NCI-H1436 (cell line): ENCODE measurements around the gene HAUS7.

Experiments used
- DNase-seq: peaks from one replicate; lab custom pipeline; 2025; lab: John Stamatoyannopoulos, UW

The HAUS7 gene

DNA sequence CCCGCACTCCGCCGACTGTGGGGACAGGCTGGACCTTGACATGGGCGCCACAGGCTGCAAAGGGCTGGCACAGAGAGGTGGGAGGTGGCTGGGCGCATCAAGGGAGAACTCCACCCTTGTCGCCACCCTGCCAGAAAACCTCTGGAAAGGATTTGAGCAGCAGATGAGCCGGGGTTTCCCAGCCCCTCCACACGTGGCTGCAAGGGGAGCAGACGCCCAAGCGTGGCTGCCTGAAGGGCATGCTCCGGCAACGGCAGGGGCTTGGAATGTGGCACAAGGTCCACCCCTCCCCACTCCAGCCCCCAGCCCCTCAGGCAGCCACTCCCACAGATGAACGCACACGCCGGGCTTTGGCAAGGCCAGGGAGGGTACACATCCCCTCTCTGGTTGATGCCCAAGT, 29.0 kb upstream of the HAUS7 start:
- no peak for DNase-seq

DNA sequence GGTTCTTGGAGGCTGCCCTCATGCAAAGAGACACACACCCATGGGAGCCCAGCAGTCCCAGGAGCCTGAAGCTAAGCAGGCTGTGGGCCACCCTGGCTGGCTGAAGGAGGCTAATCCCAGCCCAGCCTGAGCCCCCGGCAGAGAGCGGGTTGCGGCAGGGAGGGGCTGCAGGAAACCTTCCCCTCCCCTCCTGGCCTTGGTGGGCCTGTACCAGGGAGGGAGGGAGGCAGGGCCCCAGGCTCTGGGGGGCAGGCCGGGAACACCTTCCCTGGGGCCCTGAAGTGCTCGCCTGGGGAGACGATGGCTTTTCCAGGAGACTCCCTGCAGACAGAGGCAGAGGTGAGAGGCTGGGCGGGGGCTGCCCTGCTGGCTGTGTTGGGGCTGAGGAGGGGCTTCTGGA, 28.1 kb upstream of the HAUS7 start:
- DNase-seq: no peak

DNA sequence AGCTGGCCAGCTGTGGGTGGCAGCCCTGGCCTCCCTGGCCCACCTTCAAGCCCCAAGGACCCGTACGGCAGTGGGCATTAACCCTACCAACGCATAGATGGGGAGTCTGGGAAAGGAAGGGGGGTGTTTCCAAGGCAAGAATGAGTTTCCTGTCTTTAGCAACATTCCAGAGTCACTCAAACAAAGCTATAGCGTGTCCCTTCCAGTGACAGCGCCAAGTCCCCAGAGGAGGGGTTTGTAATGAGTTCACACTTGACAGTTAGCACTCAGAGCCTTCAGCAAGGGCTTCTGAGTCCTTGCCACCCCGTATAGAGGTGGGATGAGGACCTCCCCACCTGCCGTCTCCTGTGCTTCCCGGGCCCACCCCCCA, 26.2 kb upstream of the HAUS7 start:
- no peak for DNase-seq

DNA sequence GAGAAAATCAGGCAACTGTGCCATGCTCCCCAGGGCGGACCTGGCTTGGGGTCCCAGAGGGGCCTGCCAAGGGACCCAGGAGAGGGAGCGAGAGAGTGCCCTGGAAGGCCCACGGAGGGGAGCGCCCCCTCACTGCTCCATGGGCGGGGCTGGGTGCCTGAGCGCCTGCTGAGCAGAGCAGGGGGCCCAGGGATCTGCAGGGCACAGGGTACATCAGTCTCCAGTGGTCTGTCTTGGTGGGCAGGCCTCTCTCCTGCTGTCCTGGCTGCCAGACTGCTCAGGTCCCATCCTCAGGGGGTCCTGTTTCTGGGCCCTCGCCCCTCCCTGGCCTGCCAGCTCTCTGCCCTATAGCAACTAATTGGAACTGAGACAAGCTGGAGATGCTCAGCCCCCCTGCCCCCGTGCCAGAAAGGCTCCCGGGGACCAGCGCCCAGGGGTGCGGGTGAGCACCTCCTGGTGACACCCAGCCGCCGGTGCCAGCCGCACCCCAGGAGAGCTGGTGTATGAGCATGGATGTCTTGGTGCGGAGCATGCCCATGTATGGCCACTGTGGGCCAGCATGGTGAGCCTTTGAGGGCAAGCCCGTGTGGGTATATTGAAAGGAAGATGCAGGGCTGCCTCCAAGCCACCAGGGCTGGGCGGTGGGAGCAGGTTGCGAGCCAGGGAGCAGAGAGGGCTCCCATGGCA, 25.7 kb upstream of the HAUS7 start:
- no peak for DNase-seq

- no peak for DNase-seq
Measured at GRCh38 chrX:153495362-153495751, 25.0 kb upstream of the HAUS7 start.

GRCh38 chrX:153494541-153495361, 24.4 kb upstream of the HAUS7 start, which contains the start of gene BGN:
Gene BGN, plus strand, starts transcription at chrX:153494980. Its CDS starts 9,652 bp downstream, at chrX:153504632.
- DNase-seq: no peak

DNA sequence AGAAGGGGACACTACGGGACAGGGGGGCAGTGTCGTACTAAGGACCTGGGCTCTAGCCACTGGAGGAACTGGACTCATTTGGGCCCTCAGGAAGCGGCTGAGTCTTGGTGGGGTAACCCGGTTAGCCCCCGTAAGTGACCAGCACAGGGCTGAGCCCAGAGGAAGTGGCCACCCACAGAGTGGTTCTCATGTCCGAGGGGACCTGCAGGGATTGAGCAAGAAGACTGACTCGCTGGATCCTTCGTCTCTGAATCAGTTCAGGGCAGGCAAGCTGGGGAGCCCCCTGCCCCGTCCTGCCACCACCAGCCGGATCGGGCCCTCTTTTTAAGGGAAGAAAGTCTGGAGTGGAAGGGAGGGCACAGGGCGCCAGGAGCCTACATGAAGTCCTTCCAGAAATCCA, 23.7 kb upstream of the HAUS7 start:
- no peak for DNase-seq

- no peak for DNase-seq
Measured at GRCh38 chrX:153493085-153493484, 22.7 kb upstream of the HAUS7 start.

- DNase-seq: no peak
Measured at GRCh38 chrX:153492543-153492942, 22.2 kb upstream of the HAUS7 start.

- DNase-seq: no peak
Measured at GRCh38 chrX:153491918-153492317, 21.5 kb upstream of the HAUS7 start.

DNA sequence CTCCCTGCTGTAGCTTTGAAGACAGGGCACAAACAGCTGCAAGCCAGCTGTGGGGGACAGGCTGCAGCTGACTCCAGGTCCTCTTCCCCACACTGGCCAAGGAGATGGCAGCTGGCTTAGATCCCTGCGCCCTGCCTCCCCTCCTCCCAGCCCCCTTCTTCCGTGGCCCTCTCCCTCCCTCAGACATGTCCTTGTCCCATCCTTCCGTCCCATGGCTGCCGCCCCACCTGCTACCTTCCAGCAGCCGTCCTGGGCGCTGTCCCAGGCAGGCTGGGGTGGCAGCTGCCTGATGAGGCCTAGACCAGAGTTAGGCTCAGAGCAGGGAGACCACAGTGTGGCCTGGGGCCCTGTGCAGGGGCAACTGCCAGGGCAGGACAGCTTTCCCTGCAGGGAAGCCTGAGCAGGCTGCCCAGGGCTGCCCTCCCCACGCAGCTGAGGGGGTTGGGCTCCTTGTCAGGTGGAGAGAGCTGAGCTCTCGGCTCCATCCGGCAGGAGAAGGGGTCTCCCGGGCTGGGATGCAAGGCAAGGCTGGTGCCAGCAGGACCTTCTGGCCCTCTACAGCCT, 21.1 kb upstream of the HAUS7 start:
- DNase-seq: no peak

GRCh38 chrX:153490217-153490930, 20.0 kb upstream of the HAUS7 start:
- no peak for DNase-seq

- DNase-seq: no peak
Measured at GRCh38 chrX:153488231-153488914, 18.0 kb upstream of the HAUS7 start.

GRCh38 chrX:153487590-153488071, 17.3 kb upstream of the HAUS7 start:
- no peak for DNase-seq

DNA sequence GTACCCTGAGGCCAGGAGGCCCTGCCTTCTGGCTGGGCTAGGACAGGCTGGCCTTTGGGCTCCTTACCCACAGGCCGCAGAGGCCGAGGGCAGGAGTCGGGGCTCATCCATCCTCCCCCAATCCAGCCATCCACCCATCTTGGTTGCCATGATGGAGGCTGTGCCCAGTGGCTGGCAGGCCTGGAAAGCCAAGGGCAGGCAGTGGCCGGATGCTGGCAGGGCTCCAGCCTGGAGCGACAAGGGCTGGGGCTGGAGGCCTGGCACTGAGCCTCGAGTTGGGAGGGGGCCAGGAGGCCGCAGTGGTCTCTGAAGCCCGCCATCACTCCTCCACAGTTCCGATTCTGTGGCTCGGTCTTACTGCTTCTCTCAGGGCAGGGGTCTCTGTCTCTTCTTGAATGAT, 15.8 kb upstream of the HAUS7 start:
- DNase-seq: no peak

GRCh38 chrX:153485396-153486080, 15.2 kb upstream of the HAUS7 start:
- no peak for DNase-seq

- no peak for DNase-seq
Measured at GRCh38 chrX:153482376-153483015, 12.1 kb upstream of the HAUS7 start.

- no peak for DNase-seq
Measured at GRCh38 chrX:153481043-153481442, 10.7 kb upstream of the HAUS7 start.

- no peak for DNase-seq
Measured at GRCh38 chrX:153478746-153479145, 8.4 kb upstream of the HAUS7 start.

GRCh38 chrX:153477901-153478300, 7.5 kb upstream of the HAUS7 start:
- no peak for DNase-seq

DNA sequence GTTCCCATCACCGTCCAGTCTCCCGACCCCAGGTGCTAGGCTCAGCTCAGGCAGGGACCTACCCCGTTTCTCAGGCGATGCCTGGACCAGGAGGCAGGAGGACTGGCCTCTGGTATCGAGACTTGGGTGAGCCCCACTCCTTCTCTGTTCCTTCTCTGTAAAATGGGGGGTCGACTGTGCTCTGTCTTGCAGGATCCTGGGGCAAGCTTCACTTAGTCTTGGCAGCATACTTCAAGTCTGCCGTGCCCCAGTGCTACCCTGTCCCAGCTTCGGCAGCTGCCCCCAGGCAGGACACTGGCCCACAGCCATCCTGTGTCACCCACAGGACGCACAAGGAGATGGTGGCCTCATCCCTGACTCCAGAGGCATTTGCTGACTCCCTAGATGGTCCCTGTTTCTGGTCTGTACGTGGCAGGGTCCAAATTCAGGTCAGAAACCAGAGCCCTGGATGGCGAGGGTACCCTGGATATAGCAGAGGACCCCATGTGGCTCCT, 7.0 kb upstream of the HAUS7 start:
- DNase-seq: no peak
